ENCODE data around the gene NELFCD. TPM values are rescaled to one million over a fixed set of nuclear protein-coding genes. Genes with fewer than 3 reads are reported as not detected.

Gene NELFCD
- total and polyA plus RNA-seq, 9 of the 15 experiments (the other 6 are each of a cell fraction or from before 2014, with no cell fraction given) = 11.7 to 163 (median 96.5) TPM

GRCh38 chr20:58998656-58999055, 17.6 kb downstream of the NELFCD start:
- Histone ChIP-seq H4K20me1 (replicated peaks; ENCODE audit: control insufficient read depth, insufficient read depth, low read length) (peaks cover 5% of the 10 kb centered on the region; the same call in 1 of the 2 replicates), H3K79me2 (ENCODE audit: control insufficient read depth, insufficient read depth, low read length) (0 out of 3 replicates have a peak, but pooled peaks cover 4% of the 10 kb centered on the region), H2AFZ (ENCODE audit: low read depth, low read length) (no peak overlapping the region), H3K4me1 (replicated peaks in 1 of 2; ENCODE audit: control insufficient read depth in 2 of 2, insufficient read depth in 2 of 2, low read length in 2 of 2) (peaks cover 0 to 31% of the 10 kb centered on the region in 2 experiments; a peak in 2 of 5 replicates), H3K27ac (ENCODE audit: extremely low read depth, low read depth, low read length) (no peak overlapping the region), H3K4me3 (no peak overlapping the region), H3K9me3 (replicated peaks; ENCODE audit: control insufficient read depth, insufficient read depth, low read depth, low read length) (no peaks in the 10 kb centered on the region), H3K9me1 (ENCODE audit: control insufficient read depth, insufficient read depth, low read length) (no peaks in the 10 kb centered on the region), H3K9ac (ENCODE audit: insufficient read depth in 1 of 2, low read depth in 2 of 2, low read length in 2 of 2) (no peak overlapping the region; a peak in 1 of 4 replicates), H3K27me3 (ENCODE audit: control insufficient read depth in 2 of 2, insufficient read depth in 2 of 2, low read length in 2 of 2) (no peaks in the 10 kb centered on the region), H3K4me2 (ENCODE audit: insufficient read depth, low read length) (no peak overlapping the region), H3K36me3 (ENCODE audit: control insufficient read depth, insufficient read depth, low read length) (peaks cover 85% of the 10 kb centered on the region)
- WGBS (ENCODE audit: insufficient coverage, low coverage, missing lambda C conversion rate) = 88% methylated on average over 11 of the region's 11 CpGs
- ATAC-seq (no peak), FAIRE-seq (no peak), DNase-seq (ENCODE audit: extremely low read depth in 1 of 4, low spot score in 3 of 4) (no peak)
- in situ Hi-C loops (cut with MboI) (no loop called here), intact Hi-C loops (cut with micrococcal nuclease) (no loop called here)
- ChIA-PET CTCF (ENCODE audit: low intra/inter-chr PET ratio) (no interaction called here), POLR2A (interaction anchor here (1.3 to 2.4 kb wide), 3 partner anchors 9 to 21 kb away, joined by 3 to 6 read pairs (median 6); partner anchors contain the start of gene TUBB1)
- no peak for TF ChIP-seq SNIP1 (IDR thresholded peaks at IDR 0.05; ENCODE audit: low read depth)
- TF ChIP-seq XRCC5 (IDR thresholded peaks at IDR 0.05; ENCODE audit: low read depth, low read length) = no peak
- no peak for TF ChIP-seq ZNF121 (CRISPR knock-in tag; conservative IDR thresholded peaks at IDR 0.05)
- TF ChIP-seq C11orf30 (IDR thresholded peaks at IDR 0.05; ENCODE audit: low read depth) = no peak
- TF ChIP-seq HDGF (IDR thresholded peaks at IDR 0.05) = no peak
- TF ChIP-seq, protein P1, sequence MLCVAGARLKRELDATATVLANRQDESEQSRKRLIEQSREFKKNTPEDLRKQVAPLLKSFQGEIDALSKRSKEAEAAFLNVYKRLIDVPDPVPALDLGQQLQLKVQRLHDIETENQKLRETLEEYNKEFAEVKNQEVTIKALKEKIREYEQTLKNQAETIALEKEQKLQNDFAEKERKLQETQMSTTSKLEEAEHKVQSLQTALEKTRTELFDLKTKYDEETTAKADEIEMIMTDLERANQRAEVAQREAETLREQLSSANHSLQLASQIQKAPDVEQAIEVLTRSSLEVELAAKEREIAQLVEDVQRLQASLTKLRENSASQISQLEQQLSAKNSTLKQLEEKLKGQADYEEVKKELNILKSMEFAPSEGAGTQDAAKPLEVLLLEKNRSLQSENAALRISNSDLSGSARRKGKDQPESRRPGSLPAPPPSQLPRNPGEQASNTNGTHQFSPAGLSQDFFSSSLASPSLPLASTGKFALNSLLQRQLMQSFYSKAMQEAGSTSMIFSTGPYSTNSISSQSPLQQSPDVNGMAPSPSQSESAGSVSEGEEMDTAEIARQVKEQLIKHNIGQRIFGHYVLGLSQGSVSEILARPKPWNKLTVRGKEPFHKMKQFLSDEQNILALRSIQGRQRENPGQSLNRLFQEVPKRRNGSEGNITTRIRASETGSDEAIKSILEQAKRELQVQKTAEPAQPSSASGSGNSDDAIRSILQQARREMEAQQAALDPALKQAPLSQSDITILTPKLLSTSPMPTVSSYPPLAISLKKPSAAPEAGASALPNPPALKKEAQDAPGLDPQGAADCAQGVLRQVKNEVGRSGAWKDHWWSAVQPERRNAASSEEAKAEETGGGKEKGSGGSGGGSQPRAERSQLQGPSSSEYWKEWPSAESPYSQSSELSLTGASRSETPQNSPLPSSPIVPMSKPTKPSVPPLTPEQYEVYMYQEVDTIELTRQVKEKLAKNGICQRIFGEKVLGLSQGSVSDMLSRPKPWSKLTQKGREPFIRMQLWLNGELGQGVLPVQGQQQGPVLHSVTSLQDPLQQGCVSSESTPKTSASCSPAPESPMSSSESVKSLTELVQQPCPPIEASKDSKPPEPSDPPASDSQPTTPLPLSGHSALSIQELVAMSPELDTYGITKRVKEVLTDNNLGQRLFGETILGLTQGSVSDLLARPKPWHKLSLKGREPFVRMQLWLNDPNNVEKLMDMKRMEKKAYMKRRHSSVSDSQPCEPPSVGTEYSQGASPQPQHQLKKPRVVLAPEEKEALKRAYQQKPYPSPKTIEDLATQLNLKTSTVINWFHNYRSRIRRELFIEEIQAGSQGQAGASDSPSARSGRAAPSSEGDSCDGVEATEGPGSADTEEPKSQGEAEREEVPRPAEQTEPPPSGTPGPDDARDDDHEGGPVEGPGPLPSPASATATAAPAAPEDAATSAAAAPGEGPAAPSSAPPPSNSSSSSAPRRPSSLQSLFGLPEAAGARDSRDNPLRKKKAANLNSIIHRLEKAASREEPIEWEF (CRISPR knock-in tag; IDR thresholded peaks at IDR 0.05) = no peak
- no peak for TF ChIP-seq NFXL1 (CRISPR knock-in tag; IDR thresholded peaks at IDR 0.05)
- TF ChIP-seq KLF16 (IDR thresholded peaks at IDR 0.05) = no peak
- no peak for TF ChIP-seq DIDO1 (tag; IDR thresholded peaks at IDR 0.05; ENCODE audit: low read depth)
- TF ChIP-seq KAT7 (CRISPR knock-in tag; IDR thresholded peaks at IDR 0.05; ENCODE audit: borderline replicate concordance) = no peak
- no peak for TF ChIP-seq ZFX (CRISPR knock-in tag; IDR thresholded peaks at IDR 0.05)
- TF ChIP-seq ZKSCAN3 (CRISPR knock-in tag; IDR thresholded peaks at IDR 0.05) = no peak
- TF ChIP-seq MXI1 (IDR thresholded peaks at IDR 0.05; ENCODE audit: low read depth, low read length) = no peak
- no TSS peak for BruUV-seq (replicated peaks)
